Stimulated activated CD4-positive, alpha-beta T cell treated with anti-CD3 and anti-CD28 coated beads, Interleukin-1b, Interleukin-23, amount 100 ng/mL, for 4 hours (primary cell): ENCODE results near the gene NEDD4L.

ENCODE experiments used
- DNase-seq, 2 donors: peaks; one replicate each; pipeline ENCODE4 v3.0.0-alpha.2; 2020; ENCODE audit warnings: low read depth in 2 of 2

The NEDD4L gene

DNA sequence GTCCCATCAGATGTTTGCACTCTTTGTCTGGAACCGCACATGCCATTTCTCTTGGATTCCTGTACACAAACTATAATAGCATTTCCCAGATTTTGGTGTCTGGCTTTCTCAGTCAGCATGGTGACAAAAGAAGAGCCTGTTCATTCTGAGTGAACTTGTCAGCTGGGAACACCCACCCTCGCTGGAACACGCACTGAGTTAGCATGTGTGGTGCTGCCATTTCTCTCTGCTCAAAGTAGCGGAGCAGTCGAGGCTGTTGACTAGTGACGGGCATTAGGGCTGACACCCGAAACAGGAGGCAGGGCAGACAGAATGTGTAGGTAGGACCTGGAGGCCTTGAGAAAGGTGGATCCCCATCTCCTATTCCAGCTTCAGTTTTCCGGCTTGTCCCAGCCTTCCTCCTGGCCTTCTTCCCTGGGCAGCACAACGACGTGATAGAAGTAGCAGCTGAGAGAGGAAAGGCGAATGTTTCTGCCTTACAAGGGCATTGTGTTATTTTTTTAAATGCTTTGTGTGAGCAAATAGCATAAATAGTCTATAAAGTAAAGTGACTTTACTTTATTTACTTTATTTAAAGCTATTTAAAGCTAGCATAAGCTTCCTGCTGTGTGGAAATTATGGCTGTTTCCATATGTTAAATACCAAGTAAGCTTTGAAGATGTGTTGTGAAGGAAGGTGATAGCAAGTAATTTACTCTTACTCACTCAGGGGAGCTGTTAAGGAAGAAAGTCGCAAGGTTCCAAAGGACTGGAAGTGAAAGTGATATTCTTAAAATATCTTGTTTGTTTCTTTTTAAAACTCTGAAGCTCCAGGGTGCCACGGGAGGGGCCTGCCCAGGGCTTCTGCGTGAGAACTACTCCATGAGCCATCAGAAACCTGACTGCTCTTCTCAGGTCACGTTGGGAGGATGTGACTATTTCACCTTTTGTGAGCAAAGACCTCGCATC, 272.6 kb downstream of the NEDD4L start:
- DNase-seq = no peak

DNA sequence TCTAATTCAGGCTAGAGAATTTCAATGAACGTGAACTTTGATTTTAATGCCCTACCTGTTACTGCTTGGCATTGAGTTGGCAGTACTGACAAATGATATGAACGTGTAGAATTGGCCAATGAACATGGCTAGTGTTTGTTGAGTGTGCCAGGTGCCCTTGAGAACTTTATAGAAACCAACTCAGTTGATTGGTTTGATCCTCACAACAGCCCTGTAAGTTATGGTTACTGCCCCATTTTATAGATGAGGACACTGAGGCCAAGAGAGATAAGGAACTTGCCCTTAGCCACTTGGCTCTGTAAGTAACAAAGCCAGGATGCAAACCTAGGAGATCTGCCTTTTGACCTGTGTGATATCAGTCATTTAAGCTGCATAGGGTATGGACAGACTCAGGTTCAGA, 275.7 kb downstream of the NEDD4L start:
- no peak for DNase-seq

GRCh38 chr18:58320907-58321561, 277.0 kb downstream of the NEDD4L start:
- no peak for DNase-seq

DNA sequence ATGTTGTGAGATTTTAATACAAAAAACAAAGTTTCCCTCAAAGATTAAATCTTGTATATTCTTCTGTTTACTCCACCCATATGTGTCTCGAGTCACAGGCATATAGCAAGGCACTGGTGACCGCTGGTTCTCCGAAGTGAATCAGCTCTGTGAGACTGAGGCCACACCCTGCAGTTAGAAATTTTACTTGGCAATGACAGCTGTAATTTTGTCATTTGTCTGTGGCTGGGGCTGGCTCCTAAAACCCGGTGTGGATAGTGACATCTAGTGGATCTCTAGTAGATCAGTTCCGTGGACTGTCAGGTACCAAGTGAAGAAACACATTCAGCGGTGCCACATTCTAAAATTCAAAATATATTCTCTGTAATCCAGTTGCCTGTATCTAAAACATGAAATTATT, 278.0 kb downstream of the NEDD4L start:
- peak; percentile 9 to 27 for DNase-seq

DNA sequence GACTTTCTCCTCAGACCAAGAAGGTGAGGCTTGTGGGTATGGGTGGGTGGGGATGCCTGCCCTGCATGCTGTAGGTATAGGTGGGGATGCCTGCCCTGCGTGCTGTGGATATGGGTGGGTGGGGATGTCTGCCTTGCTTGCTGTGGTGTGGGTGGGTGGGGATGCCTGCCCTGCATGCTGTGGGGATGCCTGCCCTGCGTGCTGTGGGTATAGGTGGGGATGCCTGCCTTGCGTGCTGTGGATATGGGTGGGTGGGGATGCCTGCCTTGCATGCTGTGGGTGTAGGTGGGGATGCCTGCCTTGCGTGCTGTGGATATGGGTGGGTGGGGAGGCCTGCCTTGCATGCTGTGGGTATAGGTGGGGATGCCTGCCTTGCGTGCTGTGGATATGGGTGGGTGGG, 278.4 kb downstream of the NEDD4L start:
- no peak for DNase-seq

DNA sequence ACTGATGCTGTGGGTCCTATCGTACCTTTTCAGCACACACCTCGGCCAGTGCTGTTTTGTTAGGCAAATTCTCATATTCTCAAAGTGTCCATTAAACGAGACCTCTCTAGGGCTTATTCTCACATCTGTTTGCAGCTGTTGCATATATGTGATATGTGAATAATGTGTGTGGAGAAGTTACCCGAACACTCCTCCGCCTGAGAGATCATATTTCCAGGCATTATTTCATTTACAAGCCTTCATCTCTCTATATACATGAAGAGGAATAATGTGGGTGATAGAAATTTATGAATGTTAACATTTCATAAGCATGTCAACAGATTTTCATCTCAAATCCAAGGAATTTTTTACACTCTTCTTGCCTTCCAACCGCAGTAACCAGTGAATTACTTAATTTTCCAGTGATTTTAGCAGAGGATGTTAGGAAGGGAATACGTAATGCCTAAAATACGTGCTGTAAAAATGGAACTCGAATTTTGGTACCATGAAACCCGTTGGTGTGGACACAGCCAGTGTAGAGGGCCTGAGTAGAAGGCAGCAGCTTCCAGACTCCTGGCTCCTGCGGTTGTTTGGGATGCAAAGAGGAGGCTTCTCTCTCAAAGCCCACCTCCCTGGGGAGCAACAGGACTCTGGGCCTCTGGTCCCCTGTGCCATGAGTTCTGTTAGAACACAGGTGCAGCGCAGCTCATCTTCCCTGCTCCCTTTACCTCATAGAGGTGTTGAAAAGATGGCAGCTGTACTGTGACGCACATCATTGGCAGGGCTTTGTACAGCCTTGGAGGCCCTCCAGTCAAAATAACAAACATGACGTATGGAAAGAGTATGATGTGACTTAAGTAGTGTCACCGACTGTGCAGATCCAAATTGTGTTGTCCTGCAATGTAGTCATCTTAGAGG, 280.1 kb downstream of the NEDD4L start:
- no peak for DNase-seq

DNA sequence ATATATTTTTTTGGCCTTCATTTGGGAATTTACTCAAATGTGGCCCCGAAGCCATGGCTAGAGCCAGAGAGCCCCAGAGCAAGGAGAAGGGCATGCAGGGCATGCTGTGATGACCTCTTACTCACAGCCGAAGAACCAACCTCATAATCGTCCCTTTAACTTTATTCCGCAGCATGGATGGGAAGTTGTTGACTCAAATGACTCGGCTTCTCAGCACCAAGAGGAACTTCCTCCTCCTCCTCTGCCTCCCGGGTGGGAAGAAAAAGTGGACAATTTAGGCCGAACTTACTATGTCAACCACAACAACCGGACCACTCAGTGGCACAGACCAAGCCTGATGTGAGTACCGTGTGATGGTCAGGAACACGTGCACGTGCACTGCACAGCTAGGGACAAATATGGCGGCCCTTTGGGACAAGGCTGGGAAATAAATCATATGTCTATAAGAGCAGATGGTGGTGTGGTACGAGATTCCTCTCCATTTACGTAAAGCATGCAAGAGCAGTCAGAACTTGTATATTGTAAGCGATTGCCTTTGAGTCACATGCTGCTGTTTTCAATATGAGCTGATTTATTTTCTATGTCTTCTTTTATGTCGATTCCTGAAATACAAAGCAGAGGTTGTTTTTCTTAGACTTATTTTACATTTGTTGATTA, 280.9 kb downstream of the NEDD4L start:
- DNase-seq = no peak

- no peak for DNase-seq
Observed at GRCh38 chr18:58325494-58325893, 281.5 kb downstream of the NEDD4L start.

GRCh38 chr18:58334061-58334460, 290.0 kb downstream of the NEDD4L start:
- no peak for DNase-seq

DNA sequence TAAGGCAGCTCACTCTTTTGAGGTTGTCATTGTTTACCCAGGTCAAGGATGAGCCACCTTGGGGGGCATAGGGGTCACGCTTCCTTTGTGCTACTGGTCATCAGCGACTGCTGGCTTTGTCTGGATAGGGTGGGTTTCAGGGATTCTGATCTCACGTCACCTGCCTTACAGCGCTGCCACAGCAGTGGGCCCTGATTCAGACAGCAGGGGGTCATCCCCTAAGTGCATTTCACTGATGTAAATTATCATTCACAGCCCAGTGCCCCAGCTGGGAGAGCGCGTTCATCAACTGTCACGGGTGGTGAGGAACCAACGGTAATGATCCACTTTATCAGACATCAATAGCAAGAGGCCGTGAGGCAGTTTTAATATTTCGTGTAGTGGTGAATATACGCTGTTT, 291.2 kb downstream of the NEDD4L start:
- DNase-seq = no peak

- DNase-seq = no peak
Observed at GRCh38 chr18:58335821-58336220, 291.8 kb downstream of the NEDD4L start.

- DNase-seq = no peak
Observed at GRCh38 chr18:58336605-58337004, 292.6 kb downstream of the NEDD4L start.

GRCh38 chr18:58337285-58337684, 293.3 kb downstream of the NEDD4L start:
- DNase-seq = no peak

GRCh38 chr18:58337686-58338085, 293.7 kb downstream of the NEDD4L start:
- no peak for DNase-seq

DNA sequence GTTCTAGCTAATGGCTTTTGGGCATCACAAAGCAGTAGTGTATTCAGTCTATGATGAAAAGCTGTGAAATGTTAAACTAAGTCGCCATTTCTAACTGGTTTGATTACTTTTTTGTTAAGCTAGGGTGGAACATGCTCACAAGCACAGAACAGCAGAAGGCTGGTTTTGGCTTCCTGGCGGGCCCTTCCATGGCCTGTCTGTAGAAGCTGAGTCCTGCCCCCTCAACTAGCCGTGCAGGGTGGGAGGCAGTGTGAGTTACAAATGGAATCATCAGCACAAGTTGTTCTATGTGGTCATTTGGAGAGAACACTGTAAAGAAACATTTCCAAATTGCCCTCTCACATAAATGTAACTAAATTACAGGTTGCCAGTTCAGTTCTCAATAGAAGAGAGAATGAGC, 294.1 kb downstream of the NEDD4L start:
- DNase-seq = no peak

DNA sequence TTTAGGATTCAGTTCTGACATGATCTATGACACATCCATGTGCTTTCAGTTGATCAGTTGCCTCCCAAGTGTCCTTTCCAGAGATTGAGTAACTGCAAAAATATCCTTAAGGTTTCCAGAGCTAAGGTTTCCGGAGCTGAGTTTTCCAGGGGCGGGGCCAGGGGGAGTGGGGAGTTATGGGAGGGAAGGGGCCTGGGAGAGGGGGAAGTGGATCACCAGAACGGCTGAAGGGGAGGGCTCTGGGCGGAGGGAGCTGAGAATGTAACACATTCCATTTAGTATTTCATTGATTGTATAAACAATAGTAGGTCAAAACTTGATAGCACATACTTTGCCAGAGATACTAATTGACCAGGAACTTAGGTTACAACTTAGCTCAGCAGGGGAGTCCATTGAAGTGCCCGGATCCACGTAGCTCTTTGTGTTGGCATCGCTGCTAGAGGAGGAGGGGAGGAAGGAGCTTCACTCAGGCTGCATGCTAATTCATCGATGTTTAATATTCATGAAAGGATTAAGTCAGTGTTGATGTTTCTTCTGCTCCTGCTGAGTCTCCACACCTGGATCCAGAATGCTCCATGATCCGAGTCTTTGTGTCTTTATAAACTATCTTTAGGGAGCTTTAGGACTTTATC, 295.1 kb downstream of the NEDD4L start:
- no peak for DNase-seq

- DNase-seq = no peak
Observed at GRCh38 chr18:58339890-58340289, 295.9 kb downstream of the NEDD4L start.

DNA sequence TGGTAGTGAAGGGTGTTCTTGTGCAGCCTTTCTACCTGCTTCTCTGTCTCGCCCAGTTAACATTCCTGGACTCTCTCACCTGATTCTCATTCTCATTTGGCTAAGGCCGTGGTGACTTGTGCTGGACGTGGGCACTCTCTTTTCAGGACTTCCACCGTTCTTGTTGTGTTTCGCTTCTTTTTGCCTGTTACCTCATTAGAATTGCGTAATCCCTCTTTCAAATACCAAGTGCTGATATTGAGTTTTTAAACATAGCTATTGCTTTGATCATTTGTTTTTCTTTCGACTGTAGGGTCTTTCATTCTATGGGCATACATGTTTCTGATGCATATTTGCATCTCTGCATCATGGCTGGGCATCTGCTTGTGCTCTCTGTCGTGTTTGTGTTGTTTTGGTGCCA, 297.9 kb downstream of the NEDD4L start:
- no peak for DNase-seq

GRCh38 chr18:58344080-58344670, 300.1 kb downstream of the NEDD4L start:
- no peak for DNase-seq

DNA sequence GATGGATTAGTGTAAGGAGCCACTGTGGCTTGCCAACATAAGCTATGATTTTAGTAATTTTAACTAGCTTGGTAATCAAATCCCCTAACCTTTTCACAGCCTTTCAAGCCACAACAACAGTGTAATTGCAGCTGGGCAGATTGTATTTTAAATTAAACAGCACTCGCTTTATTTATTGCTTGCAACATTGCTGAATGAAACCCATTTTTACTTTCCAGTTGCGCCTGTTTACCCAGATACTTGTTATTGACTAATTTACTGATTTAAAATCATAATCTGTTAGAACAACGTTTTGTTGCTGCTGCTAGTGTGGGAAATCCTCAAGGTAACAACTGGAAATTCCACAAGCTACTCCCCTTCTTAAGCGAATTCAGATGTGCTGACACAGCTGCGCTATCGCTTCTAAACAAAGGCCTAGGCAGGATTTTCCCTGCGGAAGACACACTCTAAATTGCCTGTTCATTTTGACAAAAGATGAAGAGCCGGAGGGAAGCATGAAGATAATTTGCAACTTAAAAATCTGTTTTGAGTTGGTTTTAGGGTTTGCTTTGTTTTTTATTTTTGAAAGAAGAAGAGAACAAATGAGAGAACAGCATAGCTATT, 300.9 kb downstream of the NEDD4L start:
- DNase-seq = no peak
